D721Med (cell line): ENCODE data around the gene PROM1.

Experiments used
- DNase-seq: peaks from one replicate; pipeline ENCODE4 v3.0.0; 2011; ENCODE audit warnings: low spot score; ENCODE audit not compliant: insufficient read length
- FAIRE-seq: peaks from 2 replicates; lab custom pipeline; 2011; peaks lifted over from hg19 to GRCh38; lab: Jason Lieb, UNC
- CTCF ChIP-seq: IDR thresholded peaks from 2 replicates; pipeline ENCODE4 v1.5.1; 2012; ENCODE audit warnings: mild to moderate bottlenecking, control low read depth; ENCODE audit not compliant: insufficient read depth; ENCODE audit errors: missing control alignments

The PROM1 gene

GRCh38 chr4:16110199-16110598 is 26.4 kb upstream of the PROM1 start:
- no peak for TF ChIP-seq CTCF
- peak; percentile 53 for FAIRE-seq

GRCh38 chr4:16109256-16109655 is 25.4 kb upstream of the PROM1 start:
- no peak for TF ChIP-seq CTCF
- FAIRE-seq = no peak
- DNase-seq = no peak

More at GRCh38 chr4:16110199-16110598, 26.4 kb upstream of the PROM1 start:
- DNase-seq = no peak

GRCh38 chr4:16106956-16107355 is 23.1 kb upstream of the PROM1 start:
- FAIRE-seq (no peak), DNase-seq (no peak)
- TF ChIP-seq CTCF = no peak

GRCh38 chr4:16104520-16104919 is 20.7 kb upstream of the PROM1 start:
- TF ChIP-seq CTCF = no peak
- no peak for DNase-seq
- no peak for FAIRE-seq

GRCh38 chr4:16102356-16102755 is 18.5 kb upstream of the PROM1 start:
- no peak for DNase-seq
- TF ChIP-seq CTCF = no peak
- FAIRE-seq = no peak

- FAIRE-seq (no peak), DNase-seq (no peak)
Measured at GRCh38 chr4:16100833-16101232, 17.0 kb upstream of the PROM1 start.

More at GRCh38 chr4:16100833-16101232, 17.0 kb upstream of the PROM1 start:
- no peak for TF ChIP-seq CTCF
